Stomach (tissue), 9 donors: ENCODE results near the gene FASTK. TPM values are rescaled to one million over a fixed set of nuclear protein-coding genes. Genes with fewer than 3 reads are reported as not detected.

Experiments used
- DNase-seq, 2 donors: peaks; one replicate each; pipeline versions ENCODE4 v3.0.0 to v3.0.0-alpha.2; 2013 to 2019
- H3K27ac ChIP-seq, 5 donors: fragments of 200-600 bp in 4 of 5; sonication (generic) in 4 of 5; one replicate each; pipeline ENCODE4 v1.5.1; 2013 to 2019; ENCODE audit warnings: mild to moderate bottlenecking in 1 of 5, moderate library complexity in 1 of 5
- H3K27me3 ChIP-seq, 3 donors: fragments of 200-600 bp; sonication (generic); one replicate each; pipeline ENCODE4 v1.5.1; 2017 to 2019; ENCODE audit warnings: mixed run types in 1 of 3
- H3K36me3 ChIP-seq, 4 donors: fragments of 200-600 bp; sonication (generic); 1 replicate in 3 of 4; 2 replicates in 1 of 4; pipeline ENCODE4 v1.5.1; 2016 to 2019
- H3K4me1 ChIP-seq, 4 donors: fragments of 200-600 bp; sonication (generic); one replicate each; pipeline ENCODE4 v1.5.1; 2016 to 2019
- H3K4me3 ChIP-seq, 4 donors: fragments of 200-600 bp; sonication (generic) in 3 of 4; one replicate each; pipeline ENCODE4 v1.5.1; 2016 to 2019; ENCODE audit warnings: mild to moderate bottlenecking in 1 of 4
- H3K9me3 ChIP-seq, 4 donors: fragments of 200-600 bp; sonication (generic); one replicate each; pipeline ENCODE4 v1.5.1; 2016 to 2019
- EP300 ChIP-seq: sonication (generic); formaldehyde crosslinking; IDR thresholded peaks from one replicate; pipeline ENCODE4 v1.6.1; 2017; ENCODE audit warnings: antibody characterized with exemption
- POLR2A ChIP-seq, 4 donors: fragments of 450-650 bp; IDR thresholded peaks; one replicate each; pipeline ENCODE4 v1.6.1; 2016; ENCODE audit warnings: antibody characterized with exemption in 4 of 4, control low read depth in 2 of 4, mild to moderate bottlenecking in 1 of 4, moderate library complexity in 1 of 4
- POLR2AphosphoS5 ChIP-seq, 3 donors: sonication (generic); formaldehyde crosslinking; IDR thresholded peaks; one replicate each; pipeline ENCODE4 v1.6.1; 2016; ENCODE audit warnings: antibody characterized with exemption in 3 of 3
- WGBS, 5 donors: extraction: QIAGEN DNeasy Blood & Tissue Kit in 3 of 5; methylation state at CpG; one replicate each; pipeline versions ENCODE4 v1.1.5 to v1.1.7; 2013 to 2018; 5-methylcytosine and 5-hydroxymethylcytosine counted together
- intact Hi-C: fragments of 100-400 bp; cut with DNase I; formaldehyde crosslinking; loops from one replicate; pipeline ENCODE4 v1.15.1; 2023; ENCODE audit warnings: low total_unique reads
- polyA plus RNA-seq, 3 donors: library from polyadenylated mRNA; stranded (reverse); fragments of 200-250 nt; gene quantifications; one replicate each; pipeline ENCODE4 v1.2.3, GENCODE V29; 2013
- total RNA-seq, 5 donors: library from RNA; depleted of rRNA; stranded (reverse); fragments of >200 nt; gene quantifications; one replicate each; pipeline versions ENCODE4 v1.1.0 to v1.2.3, GENCODE V29; 2014 to 2016
- TF ChIP-seq, protein P1 (sequence below), 7 experiments: fragments of 450-650 bp in 4 of 7; fragments of 200-600 bp in 3 of 7; sonication (generic) in 3 of 7; IDR thresholded peaks; one replicate each; pipeline ENCODE4 v1.5.1; 2016 to 2019; ENCODE audit warnings: antibody characterized with exemption in 7 of 7, control low read depth in 2 of 7, mild to moderate bottlenecking in 1 of 7
- donor health status: healthy with polysubstance abuse.
- donor health status: Bipolar disorder and iron deficiency.
- donor health status: healthy.

The FASTK gene
- total and polyA plus RNA-seq, 8 donors: 40.0 to 415 (median 122) TPM

DNA sequence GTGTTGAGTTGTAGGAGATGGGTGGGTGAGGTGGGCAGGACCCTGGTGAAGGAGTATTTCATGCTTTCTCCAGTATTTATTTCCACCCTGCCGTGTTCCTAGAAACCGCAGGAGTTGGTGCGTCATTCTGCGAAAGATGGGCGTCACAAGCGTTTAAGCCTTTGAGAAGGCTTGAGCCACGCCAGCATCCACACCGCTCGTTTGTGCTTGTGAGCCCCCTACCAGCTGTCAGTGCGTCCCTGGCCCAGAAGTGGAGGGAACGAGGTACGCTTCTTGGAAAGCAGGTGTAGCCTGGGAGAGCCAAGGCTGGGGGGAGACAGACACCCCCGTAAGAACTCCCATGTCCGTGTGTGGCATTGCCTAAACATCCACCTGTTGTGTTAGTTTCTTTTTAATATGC lies 11.4 kb upstream of the FASTK start:
- DNase-seq: no peak
- H3K36me3 ChIP-seq: peaks cover 0 to 17% (median 7%) of the 10 kb centered on the region in 4 donors
- WGBS, 5 donors: 86 to 94% (median 89%) methylated on average over 14 of the region's 14 CpGs
- peak overlapping the region in 1 of 5 donors; percentile 97 for H3K27ac ChIP-seq
- H3K27me3 ChIP-seq: no peaks in the 10 kb centered on the region
- peaks cover 28 to 74% (median 58%) of the 10 kb centered on the region in 4 donors for H3K4me1 ChIP-seq
- TF ChIP-seq EP300: no peak
- TF ChIP-seq POLR2A (IDR thresholded peaks at IDR 0.05): no peak
- TF ChIP-seq POLR2AphosphoS5 (IDR thresholded peaks at IDR 0.05): no peak
- TF ChIP-seq, protein P1, sequence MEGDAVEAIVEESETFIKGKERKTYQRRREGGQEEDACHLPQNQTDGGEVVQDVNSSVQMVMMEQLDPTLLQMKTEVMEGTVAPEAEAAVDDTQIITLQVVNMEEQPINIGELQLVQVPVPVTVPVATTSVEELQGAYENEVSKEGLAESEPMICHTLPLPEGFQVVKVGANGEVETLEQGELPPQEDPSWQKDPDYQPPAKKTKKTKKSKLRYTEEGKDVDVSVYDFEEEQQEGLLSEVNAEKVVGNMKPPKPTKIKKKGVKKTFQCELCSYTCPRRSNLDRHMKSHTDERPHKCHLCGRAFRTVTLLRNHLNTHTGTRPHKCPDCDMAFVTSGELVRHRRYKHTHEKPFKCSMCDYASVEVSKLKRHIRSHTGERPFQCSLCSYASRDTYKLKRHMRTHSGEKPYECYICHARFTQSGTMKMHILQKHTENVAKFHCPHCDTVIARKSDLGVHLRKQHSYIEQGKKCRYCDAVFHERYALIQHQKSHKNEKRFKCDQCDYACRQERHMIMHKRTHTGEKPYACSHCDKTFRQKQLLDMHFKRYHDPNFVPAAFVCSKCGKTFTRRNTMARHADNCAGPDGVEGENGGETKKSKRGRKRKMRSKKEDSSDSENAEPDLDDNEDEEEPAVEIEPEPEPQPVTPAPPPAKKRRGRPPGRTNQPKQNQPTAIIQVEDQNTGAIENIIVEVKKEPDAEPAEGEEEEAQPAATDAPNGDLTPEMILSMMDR (IDR thresholded peaks at IDR 0.05): no peak
- intact Hi-C loops: no loop called here
- H3K4me3 ChIP-seq: no peak overlapping the region
- no peaks in the 10 kb centered on the region for H3K9me3 ChIP-seq

DNA sequence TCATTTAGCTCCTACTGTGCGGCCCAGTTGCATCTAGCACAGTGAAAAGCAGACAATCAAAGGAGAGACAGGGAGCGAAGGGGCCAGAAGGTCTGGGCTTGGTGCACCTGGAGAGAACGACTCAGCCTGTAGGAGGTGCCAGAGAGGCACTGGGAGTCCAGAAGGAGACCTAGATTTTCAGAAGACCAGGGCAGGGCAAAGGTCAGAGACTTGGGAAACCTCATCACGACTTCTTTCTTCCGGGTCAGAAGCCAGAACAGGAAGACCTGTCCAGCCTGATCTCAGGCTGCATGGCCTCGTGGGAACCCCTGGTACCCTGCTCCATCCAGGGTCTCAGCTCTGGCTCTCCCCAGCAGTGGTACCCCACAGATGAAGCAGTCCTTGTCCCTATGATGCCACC lies 10.8 kb upstream of the FASTK start:
- Histone ChIP-seq H3K9me3 (no peaks in the 10 kb centered on the region), H3K4me3 (no peak overlapping the region), H3K27me3 (no peaks in the 10 kb centered on the region), H3K4me1 (peaks cover 28 to 74% (median 60%) of the 10 kb centered on the region in 4 donors), H3K27ac (peak overlapping the region in 2 of 5 donors; percentile 86 to 97), H3K36me3 (peaks cover 0 to 13% (median 7%) of the 10 kb centered on the region in 4 donors)
- 48 to 58% (median 50%) methylated on average over 6 of the region's 6 CpGs for WGBS, 5 donors
- intact Hi-C loops: no loop called here
- DNase-seq: peak in 1 of 2 donors; percentile 48
- TF ChIP-seq, protein P1 (IDR thresholded peaks at IDR 0.05): peak in 3 of 7 experiments; percentile 29 to 40 (median 32)
- TF ChIP-seq POLR2AphosphoS5 (IDR thresholded peaks at IDR 0.05): no peak

GRCh38 chr7:151091003-151091402 lies 10.4 kb upstream of the FASTK start:
- intact Hi-C loops: no loop called here
- 78 to 94% (median 92%) methylated on average over 3 to 7 of the region's 7 CpGs for WGBS, 5 donors
- H3K4me3 ChIP-seq: no peak overlapping the region
- H3K27ac ChIP-seq: peak overlapping the region in 3 of 5 donors; percentile 86 to 97 (median 90)
- TF ChIP-seq, protein P1 (IDR thresholded peaks at IDR 0.05): no peak
- TF ChIP-seq EP300 (no peak), POLR2AphosphoS5 (IDR thresholded peaks at IDR 0.05) (no peak), POLR2A (IDR thresholded peaks at IDR 0.05) (no peak)
- peak in 1 of 2 donors; percentile 2 for DNase-seq
- H3K9me3 ChIP-seq: no peaks in the 10 kb centered on the region
- H3K36me3 ChIP-seq: peaks cover 0 to 12% (median 7%) of the 10 kb centered on the region in 4 donors
- no peaks in the 10 kb centered on the region for H3K27me3 ChIP-seq
- H3K4me1 ChIP-seq: peaks cover 28 to 70% (median 60%) of the 10 kb centered on the region in 4 donors

- H3K27ac ChIP-seq: peak overlapping the region; percentile 84 to 97 (median 90)
- peak overlapping the region; percentile 74 to 93 (median 86) for H3K4me3 ChIP-seq
- DNase-seq: no peak
- no peaks in the 10 kb centered on the region for H3K9me3 ChIP-seq
- TF ChIP-seq, protein P1 (IDR thresholded peaks at IDR 0.05): no peak
- TF ChIP-seq POLR2AphosphoS5 (IDR thresholded peaks at IDR 0.05) (no peak), EP300 (no peak), POLR2A (IDR thresholded peaks at IDR 0.05) (no peak)
- intact Hi-C loops: no loop called here
- WGBS, 5 donors: 64 to 74% (median 65%) methylated on average over 19 to 22 of the region's 22 CpGs
- H3K36me3 ChIP-seq: peaks cover 0 to 12% (median 7%) of the 10 kb centered on the region in 4 donors
- H3K27me3 ChIP-seq: no peaks in the 10 kb centered on the region
- peaks cover 35 to 77% (median 65%) of the 10 kb centered on the region in 4 donors for H3K4me1 ChIP-seq
Observed at GRCh38 chr7:151089893-151090730, 9.5 kb upstream of the FASTK start.
